Measurements from ENCODE around the gene KIF27.

DNA sequence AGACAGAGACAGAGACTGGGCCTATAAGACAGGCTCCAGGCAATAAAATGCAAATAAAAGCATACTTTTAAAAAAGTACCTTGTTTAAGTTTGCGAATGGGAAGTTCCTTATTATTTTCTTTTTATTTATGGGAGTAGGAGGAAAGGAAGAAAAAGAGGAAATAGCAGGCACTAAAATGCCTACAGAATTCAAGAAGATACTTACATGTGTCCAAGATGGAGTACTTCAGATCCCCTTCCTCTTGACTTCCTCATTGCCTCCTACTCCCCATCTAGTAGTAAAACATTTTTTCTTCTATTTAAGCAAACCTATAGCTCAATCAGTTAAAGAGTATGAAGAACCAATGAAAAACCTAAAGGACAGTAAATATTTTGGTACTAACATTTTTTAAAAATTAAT is 128.5 kb downstream of the KIF27 start:
- TF ChIP-seq, protein P1, sequence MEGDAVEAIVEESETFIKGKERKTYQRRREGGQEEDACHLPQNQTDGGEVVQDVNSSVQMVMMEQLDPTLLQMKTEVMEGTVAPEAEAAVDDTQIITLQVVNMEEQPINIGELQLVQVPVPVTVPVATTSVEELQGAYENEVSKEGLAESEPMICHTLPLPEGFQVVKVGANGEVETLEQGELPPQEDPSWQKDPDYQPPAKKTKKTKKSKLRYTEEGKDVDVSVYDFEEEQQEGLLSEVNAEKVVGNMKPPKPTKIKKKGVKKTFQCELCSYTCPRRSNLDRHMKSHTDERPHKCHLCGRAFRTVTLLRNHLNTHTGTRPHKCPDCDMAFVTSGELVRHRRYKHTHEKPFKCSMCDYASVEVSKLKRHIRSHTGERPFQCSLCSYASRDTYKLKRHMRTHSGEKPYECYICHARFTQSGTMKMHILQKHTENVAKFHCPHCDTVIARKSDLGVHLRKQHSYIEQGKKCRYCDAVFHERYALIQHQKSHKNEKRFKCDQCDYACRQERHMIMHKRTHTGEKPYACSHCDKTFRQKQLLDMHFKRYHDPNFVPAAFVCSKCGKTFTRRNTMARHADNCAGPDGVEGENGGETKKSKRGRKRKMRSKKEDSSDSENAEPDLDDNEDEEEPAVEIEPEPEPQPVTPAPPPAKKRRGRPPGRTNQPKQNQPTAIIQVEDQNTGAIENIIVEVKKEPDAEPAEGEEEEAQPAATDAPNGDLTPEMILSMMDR (conservative IDR thresholded peaks at IDR 0.05; ENCODE audit: low read depth, low read length) = no peak
- TF ChIP-seq RFX5 (IDR thresholded peaks at IDR 0.05; ENCODE audit: low read depth, low read length) (no peak), CHD1 (IDR thresholded peaks at IDR 0.05; ENCODE audit: low read depth, low read length) (no peak), BHLHE40 (IDR thresholded peaks at IDR 0.05; ENCODE audit: low read depth, low read length) (no peak), POLR2A (IDR thresholded peaks at IDR 0.05; ENCODE audit: low read depth, low read length) (no peak), FOS (IDR thresholded peaks at IDR 0.05; ENCODE audit: low read depth, low read length) (no peak), MXI1 (IDR thresholded peaks at IDR 0.05; ENCODE audit: borderline replicate concordance, low read depth, low read length) (no peak), RAD21 (IDR thresholded peaks at IDR 0.05; ENCODE audit: low read length) (no peak), RCOR1 (IDR thresholded peaks at IDR 0.05; ENCODE audit: insufficient replicate concordance, low read length) (no peak), CEBPB (IDR thresholded peaks at IDR 0.05; ENCODE audit: low read depth, low read length) (no peak)
- TF ChIP-seq, protein P2, sequence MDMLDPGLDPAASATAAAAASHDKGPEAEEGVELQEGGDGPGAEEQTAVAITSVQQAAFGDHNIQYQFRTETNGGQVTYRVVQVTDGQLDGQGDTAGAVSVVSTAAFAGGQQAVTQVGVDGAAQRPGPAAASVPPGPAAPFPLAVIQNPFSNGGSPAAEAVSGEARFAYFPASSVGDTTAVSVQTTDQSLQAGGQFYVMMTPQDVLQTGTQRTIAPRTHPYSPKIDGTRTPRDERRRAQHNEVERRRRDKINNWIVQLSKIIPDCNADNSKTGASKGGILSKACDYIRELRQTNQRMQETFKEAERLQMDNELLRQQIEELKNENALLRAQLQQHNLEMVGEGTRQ (IDR thresholded peaks at IDR 0.05; ENCODE audit: low read depth, low read length) = no peak
